A673 (cell line): ENCODE results near the gene SKI. TPM values are rescaled to one million over a fixed set of nuclear protein-coding genes. Genes with fewer than 3 reads are reported as not detected.

Experiments used
- BruUV-seq: library from RNA; stranded (reverse); fragments of 400-500 nt; replicated peaks from 2 replicates; lab custom pipeline; 2021; lab: Mats Ljungman, UMichigan
- CTCF ChIA-PET: fragments of 300-600 bp; sonication (Branson Sonifier 250); formaldehyde crosslinking; loops from one replicate; lab custom pipeline; 2022; ENCODE audit warnings: antibody characterized with exemption; lab: Charles Lee
- POLR2A ChIA-PET: fragments of 300-600 bp; sonication (Branson Sonifier 250); formaldehyde crosslinking; loops from one replicate; lab custom pipeline; 2022; ENCODE audit warnings: antibody characterized with exemption; ENCODE audit not compliant: low non-redundant PET; lab: Charles Lee
- DNase-seq: peaks from one replicate; pipeline ENCODE4 v3.0.0-alpha.2; 2015; ENCODE audit warnings: low spot score
- H3K27ac ChIP-seq: fragments of 200-600 bp; sonication (generic); 2 replicates; pipeline ENCODE4 v1.5.1; 2016; ENCODE audit warnings: mixed run types, low read depth, mild to moderate bottlenecking, mixed read lengths, antibody characterized with exemption, low read length; ENCODE audit not compliant: poor library complexity, severe bottlenecking
- H3K27me3 ChIP-seq: fragments of 200-600 bp; sonication (generic); replicated peaks from 2 replicates; pipeline ENCODE4 v1.6.1; 2017; ENCODE audit warnings: mixed run types, low read depth, mild to moderate bottlenecking, mixed read lengths, antibody characterized with exemption, low read length; ENCODE audit not compliant: insufficient read depth, poor library complexity
- H3K36me3 ChIP-seq: fragments of 200-600 bp; sonication (generic); 2 replicates; pipeline ENCODE4 v1.6.1; 2016; ENCODE audit warnings: mixed run types, mild to moderate bottlenecking, mixed read lengths, antibody characterized with exemption, low read length; ENCODE audit not compliant: insufficient read depth, poor library complexity, severe bottlenecking
- H3K4me1 ChIP-seq: fragments of 200-600 bp; sonication (generic); 2 replicates; pipeline ENCODE4 v1.6.1; 2017; ENCODE audit warnings: mixed run types, mild to moderate bottlenecking, mixed read lengths, antibody characterized with exemption, low read length; ENCODE audit not compliant: insufficient read depth, poor library complexity, severe bottlenecking
- H3K4me3 ChIP-seq: fragments of 200-600 bp; sonication (generic); 2 replicates; pipeline ENCODE4 v1.5.1; 2016; ENCODE audit warnings: low read depth, mixed run types, mild to moderate bottlenecking, mixed read lengths, low read length; ENCODE audit not compliant: poor library complexity, severe bottlenecking
- H3K9me3 ChIP-seq: fragments of 200-600 bp; sonication (generic); 2 replicates; pipeline ENCODE4 v1.6.1; 2016; ENCODE audit warnings: mixed run types, low read depth, mild to moderate bottlenecking, mixed read lengths, antibody characterized with exemption, low read length; ENCODE audit not compliant: poor library complexity, severe bottlenecking
- EZH2 ChIP-seq: fragments of 200-600 bp; sonication (generic); IDR thresholded peaks from 2 replicates; pipeline ENCODE4 v1.6.1; 2017; ENCODE audit warnings: borderline replicate concordance, low read depth, mild to moderate bottlenecking, mixed read lengths, antibody characterized with exemption, low read length; ENCODE audit not compliant: poor library complexity, severe bottlenecking
- intact Hi-C: fragments of 100-400 bp; cut with micrococcal nuclease; formaldehyde crosslinking; loops from one replicate; pipeline ENCODE4 v1.10.0; 2022; ENCODE audit not compliant: unreplicated experiment
- total RNA-seq: library from RNA; stranded (reverse); gene quantifications from 2 replicates; pipeline ENCODE4 v1.2.3, GENCODE V29; 2021
- TF ChIP-seq, protein P1 (sequence below): fragments of 300-800, 200-600 bp; sonication (generic); conservative IDR thresholded peaks from 2 replicates; pipeline ENCODE4 v1.5.1; 2017; ENCODE audit warnings: low read depth, mild to moderate bottlenecking, antibody characterized with exemption, low read length, moderate library complexity, mixed read lengths

The SKI gene
- total RNA-seq, 1 experiment from 2014 or later, result 88.1 TPM

DNA sequence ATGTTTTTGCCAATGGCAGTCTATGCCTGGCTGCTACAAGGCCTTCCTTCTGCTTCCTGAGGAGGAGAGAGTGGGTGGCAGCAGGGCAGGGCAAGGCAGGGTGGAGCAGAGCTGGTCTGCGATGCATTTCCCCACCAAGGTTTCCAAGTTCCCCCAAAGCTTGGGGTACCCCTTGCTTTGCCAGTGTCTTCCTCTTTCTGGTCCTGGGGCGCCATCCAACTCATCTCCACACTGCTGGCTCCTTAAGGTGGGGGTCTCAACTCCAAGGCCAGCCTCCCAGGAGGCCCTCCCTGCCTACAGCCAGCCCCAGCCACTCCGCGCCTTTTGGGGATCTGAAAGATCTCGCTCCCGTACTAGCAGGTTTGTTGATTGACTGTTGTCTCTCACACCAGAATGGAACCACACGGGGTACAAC is 3.9 kb upstream of the SKI start:
- ChIA-PET POLR2A (no interaction called here), CTCF (no interaction called here)
- H3K4me3 ChIP-seq, result no peak overlapping the region
- intact Hi-C loops, result no loop called here
- BruUV-seq, result no TSS peak
- peaks cover 7% of the 10 kb centered on the region for H3K4me1 ChIP-seq
- H3K9me3 ChIP-seq, result no peaks in the 10 kb centered on the region
- DNase-seq, result no peak
- no peak overlapping the region for H3K27ac ChIP-seq
- no peaks in the 10 kb centered on the region for H3K27me3 ChIP-seq
- H3K36me3 ChIP-seq, result no peaks in the 10 kb centered on the region
- no peak for TF ChIP-seq EZH2
- TF ChIP-seq, protein P1, sequence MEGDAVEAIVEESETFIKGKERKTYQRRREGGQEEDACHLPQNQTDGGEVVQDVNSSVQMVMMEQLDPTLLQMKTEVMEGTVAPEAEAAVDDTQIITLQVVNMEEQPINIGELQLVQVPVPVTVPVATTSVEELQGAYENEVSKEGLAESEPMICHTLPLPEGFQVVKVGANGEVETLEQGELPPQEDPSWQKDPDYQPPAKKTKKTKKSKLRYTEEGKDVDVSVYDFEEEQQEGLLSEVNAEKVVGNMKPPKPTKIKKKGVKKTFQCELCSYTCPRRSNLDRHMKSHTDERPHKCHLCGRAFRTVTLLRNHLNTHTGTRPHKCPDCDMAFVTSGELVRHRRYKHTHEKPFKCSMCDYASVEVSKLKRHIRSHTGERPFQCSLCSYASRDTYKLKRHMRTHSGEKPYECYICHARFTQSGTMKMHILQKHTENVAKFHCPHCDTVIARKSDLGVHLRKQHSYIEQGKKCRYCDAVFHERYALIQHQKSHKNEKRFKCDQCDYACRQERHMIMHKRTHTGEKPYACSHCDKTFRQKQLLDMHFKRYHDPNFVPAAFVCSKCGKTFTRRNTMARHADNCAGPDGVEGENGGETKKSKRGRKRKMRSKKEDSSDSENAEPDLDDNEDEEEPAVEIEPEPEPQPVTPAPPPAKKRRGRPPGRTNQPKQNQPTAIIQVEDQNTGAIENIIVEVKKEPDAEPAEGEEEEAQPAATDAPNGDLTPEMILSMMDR, result no peak

DNA sequence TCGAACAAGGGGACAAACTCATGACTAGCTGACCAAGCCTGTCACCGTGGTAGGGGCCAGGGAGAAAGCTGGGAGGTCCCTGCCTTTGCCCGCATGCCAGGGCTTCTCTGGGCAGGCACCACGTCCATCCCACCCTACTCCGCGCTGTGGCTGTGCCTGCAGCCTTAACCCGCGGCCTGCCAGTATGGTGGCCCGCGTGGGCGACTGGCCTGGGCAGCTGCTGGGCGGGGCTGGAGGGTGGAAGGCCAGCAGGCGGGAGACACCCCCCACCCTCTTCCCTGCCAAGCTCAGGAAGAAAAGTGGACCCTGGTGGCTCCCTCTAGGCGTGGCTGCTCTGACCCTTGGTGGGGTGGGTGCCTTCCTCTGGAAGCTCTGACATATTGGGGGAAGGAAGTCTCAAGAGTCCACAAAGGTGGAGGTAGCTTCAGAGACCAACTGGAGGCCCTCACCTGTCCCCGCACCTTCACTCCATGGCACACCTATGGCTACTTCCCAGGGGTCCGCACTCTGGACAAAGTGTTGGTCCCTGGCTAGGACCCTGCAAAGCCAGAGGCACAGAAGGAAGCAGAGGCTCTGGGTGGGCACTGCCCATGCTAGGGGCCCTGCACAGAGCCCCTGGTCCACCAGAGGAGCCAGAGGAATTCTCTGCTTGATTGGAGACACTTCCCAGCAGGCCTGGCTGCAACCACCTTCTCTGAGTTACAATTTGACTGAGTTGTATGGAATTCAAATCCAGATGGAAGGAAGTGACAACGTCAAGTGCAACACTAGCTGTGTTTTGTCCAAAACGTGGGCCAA is 3.3 kb upstream of the SKI start:
- TF ChIP-seq, protein P1, result no peak
- TF ChIP-seq EZH2, result no peak
- intact Hi-C loops, result no loop called here
- DNase-seq, result no peak
- H3K27ac ChIP-seq, result no peak overlapping the region
- peaks cover 7% of the 10 kb centered on the region for H3K4me1 ChIP-seq
- BruUV-seq, result no TSS peak
- H3K9me3 ChIP-seq, result no peaks in the 10 kb centered on the region
- ChIA-PET POLR2A (no interaction called here), CTCF (no interaction called here)
- H3K36me3 ChIP-seq, result no peaks in the 10 kb centered on the region
- H3K4me3 ChIP-seq, result no peak overlapping the region
- no peaks in the 10 kb centered on the region for H3K27me3 ChIP-seq

DNA sequence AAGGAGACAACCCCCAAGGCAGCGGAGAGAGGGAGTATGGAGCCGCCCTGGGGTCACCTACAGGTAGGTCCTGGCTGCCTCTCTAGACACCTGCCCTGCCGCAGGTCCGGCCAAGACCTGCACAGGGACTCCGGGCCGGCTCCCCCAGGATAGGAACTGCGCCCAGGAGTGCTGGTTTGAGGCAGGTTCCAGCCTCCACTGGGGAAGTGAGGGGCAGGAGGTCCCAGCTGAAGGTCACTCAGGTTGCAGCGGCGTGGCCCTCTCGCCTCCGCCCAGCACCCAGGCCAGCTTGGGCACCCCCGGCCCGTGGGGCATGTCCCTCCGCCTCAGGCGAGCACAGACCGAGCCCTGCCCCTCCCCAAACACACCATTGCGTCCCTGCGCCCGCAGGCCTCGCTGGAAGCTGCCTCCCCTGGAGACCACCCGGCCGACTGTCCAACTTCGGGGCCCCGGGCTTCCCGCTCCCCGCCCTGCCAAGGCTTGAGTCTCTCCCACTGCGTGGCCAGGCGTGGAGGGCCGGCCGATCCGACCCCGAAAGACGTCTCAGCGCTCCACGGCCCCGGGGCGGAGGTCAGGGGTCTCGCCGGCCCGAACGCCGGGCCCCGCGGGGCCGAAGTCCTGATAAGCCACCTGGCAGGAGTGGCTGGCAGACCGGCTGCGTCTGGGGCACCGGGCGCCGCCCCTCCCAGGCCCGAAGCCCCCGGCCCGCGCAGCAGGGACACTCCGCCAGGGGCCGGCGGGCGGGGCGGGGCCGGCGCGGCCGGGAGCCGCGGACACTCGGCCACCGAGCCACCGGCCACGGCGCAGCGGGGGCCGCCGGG is 1.4 kb upstream of the SKI start:
- Histone ChIP-seq H3K27me3 (no peaks in the 10 kb centered on the region), H3K36me3 (no peaks in the 10 kb centered on the region), H3K27ac (peak overlapping the region; percentile 95), H3K4me1 (peaks cover 14% of the 10 kb centered on the region), H3K4me3 (peak overlapping the region; percentile 58), H3K9me3 (no peaks in the 10 kb centered on the region)
- no TSS peak for BruUV-seq
- ChIA-PET CTCF (interaction anchor here (0.6 kb wide), 1 partner anchor 473 kb away, joined by 3 read pairs; no protein-coding TSS in a partner anchor), POLR2A (no interaction called here)
- DNase-seq, result no peak
- TF ChIP-seq, protein P1, result no peak
- no peak for TF ChIP-seq EZH2
- intact Hi-C loops, result no loop called here
